Esophagus muscularis mucosa (tissue), 3 donors: Measurements from ENCODE around the gene PKMYT1.

Experiments used
- EP300 ChIP-seq: sonication (generic); formaldehyde crosslinking; IDR thresholded peaks from one replicate; pipeline ENCODE4 v1.6.1; 2017; ENCODE audit warnings: antibody characterized with exemption
- TF ChIP-seq, protein P1 (sequence below), 3 experiments: fragments of 200-600 bp in 2 of 3; fragments of 450-650 bp in 1 of 3; sonication (generic) in 2 of 3; IDR thresholded peaks; one replicate each; pipeline ENCODE4 v1.5.1; 2017 to 2019; ENCODE audit warnings: antibody characterized with exemption in 3 of 3, mild to moderate bottlenecking in 2 of 3, moderate library complexity in 1 of 3

DNA sequence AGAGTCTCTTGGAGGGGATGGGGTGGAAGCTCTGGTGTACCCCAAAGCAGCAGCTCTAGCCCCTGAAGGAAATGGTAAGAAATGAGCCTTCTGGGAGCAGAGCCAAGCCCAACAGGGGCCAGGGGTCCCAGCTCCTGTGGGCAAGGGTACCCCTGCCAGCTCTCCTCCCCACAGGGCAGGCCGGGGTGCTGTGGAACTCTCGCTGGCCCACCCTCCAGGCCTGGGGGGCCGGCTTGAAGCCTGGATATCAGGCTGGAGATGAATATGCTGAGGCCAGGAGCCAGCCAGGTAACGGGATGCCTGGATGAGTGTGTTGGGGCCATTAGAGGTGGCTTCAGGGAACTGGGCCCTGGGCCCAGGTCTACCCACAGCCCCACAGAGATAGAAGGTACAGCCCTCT is 20.3 kb upstream of the PKMYT1 start:
- no peak for TF ChIP-seq EP300
- TF ChIP-seq, protein P1, sequence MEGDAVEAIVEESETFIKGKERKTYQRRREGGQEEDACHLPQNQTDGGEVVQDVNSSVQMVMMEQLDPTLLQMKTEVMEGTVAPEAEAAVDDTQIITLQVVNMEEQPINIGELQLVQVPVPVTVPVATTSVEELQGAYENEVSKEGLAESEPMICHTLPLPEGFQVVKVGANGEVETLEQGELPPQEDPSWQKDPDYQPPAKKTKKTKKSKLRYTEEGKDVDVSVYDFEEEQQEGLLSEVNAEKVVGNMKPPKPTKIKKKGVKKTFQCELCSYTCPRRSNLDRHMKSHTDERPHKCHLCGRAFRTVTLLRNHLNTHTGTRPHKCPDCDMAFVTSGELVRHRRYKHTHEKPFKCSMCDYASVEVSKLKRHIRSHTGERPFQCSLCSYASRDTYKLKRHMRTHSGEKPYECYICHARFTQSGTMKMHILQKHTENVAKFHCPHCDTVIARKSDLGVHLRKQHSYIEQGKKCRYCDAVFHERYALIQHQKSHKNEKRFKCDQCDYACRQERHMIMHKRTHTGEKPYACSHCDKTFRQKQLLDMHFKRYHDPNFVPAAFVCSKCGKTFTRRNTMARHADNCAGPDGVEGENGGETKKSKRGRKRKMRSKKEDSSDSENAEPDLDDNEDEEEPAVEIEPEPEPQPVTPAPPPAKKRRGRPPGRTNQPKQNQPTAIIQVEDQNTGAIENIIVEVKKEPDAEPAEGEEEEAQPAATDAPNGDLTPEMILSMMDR (IDR thresholded peaks at IDR 0.05): no peak
